K562 (cell line): ENCODE measurements around the gene IGSF9. TPM values are rescaled to one million over a fixed set of nuclear protein-coding genes. Genes with fewer than 3 reads are reported as not detected.
A peak's percentile ranks its signal among the peaks of the same experiment; 100 is the strongest.

Source experiments
- CCNT2 ChIP-seq: IDR thresholded peaks from 2 replicates; pipeline ENCODE4 v1.6.1; 2011; ENCODE audit warnings: borderline replicate concordance, low read depth, mild to moderate bottlenecking, moderate library complexity, mixed read lengths, low read length; ENCODE audit not compliant: insufficient read length; ENCODE audit errors: extremely low read depth
- ELF1 ChIP-seq: fragments of 200-800 bp; sonication (Bioruptor generic); IDR thresholded peaks from 2 replicates; pipeline ENCODE4 v1.6.1; 2016; ENCODE audit warnings: missing genetic modification characterization, missing compliant biosample characterization
- FOXJ3 ChIP-seq: sonication (generic); formaldehyde crosslinking; IDR thresholded peaks from 2 replicates; pipeline ENCODE4 v1.4.0; 2020; ENCODE audit warnings: mild to moderate bottlenecking, missing genetic modification reagents
- JUND ChIP-seq, 2 experiments: IDR thresholded peaks; 2 replicates in 1 of 2; 3 replicates in 1 of 2; pipeline ENCODE4 v1.6.1; 2011; ENCODE audit warnings: borderline replicate concordance in 2 of 2, low read depth in 2 of 2, low read length in 2 of 2, improper control_type of control experiment in 1 of 2, missing biosample characterization in 1 of 2, missing genetic modification characterization in 1 of 2, missing genetic modification reagents in 1 of 2
- MEF2D ChIP-seq: conservative IDR thresholded peaks from 2 replicates; pipeline ENCODE4 v1.6.1; 2016; ENCODE audit warnings: low read depth, missing genetic modification characterization, missing compliant biosample characterization
- MIER1 ChIP-seq: fragments of 450-650 bp; IDR thresholded peaks from 2 replicates; pipeline ENCODE4 v1.6.1; 2016; ENCODE audit warnings: antibody characterized with exemption, mild to moderate bottlenecking, low read depth
- MYC ChIP-seq, 2 experiments: fragments of 250-450 bp in 1 of 2; sonication (Bioruptor Pico) in 1 of 2; IDR thresholded peaks; 2 replicates each; pipeline versions ENCODE4 v1.5.1 to v1.6.1; 2012 to 2021; ENCODE audit warnings: low read depth in 2 of 2, borderline replicate concordance in 1 of 2, improper control_type of control experiment in 1 of 2, low read length in 1 of 2, mild to moderate bottlenecking in 1 of 2, moderate library complexity in 1 of 2
- NUFIP1 ChIP-seq: fragments of 450-650 bp; IDR thresholded peaks from 2 replicates; pipeline ENCODE4 v1.6.1; 2018; ENCODE audit not compliant: partially characterized antibody
- PHB ChIP-seq: fragments of 250-450 bp; sonication (Bioruptor Pico); IDR thresholded peaks from 2 replicates; pipeline ENCODE4 v1.5.0; 2021
- SOX6 ChIP-seq: fragments of 450-650 bp; IDR thresholded peaks from 2 replicates; pipeline ENCODE4 v1.6.1; 2014; ENCODE audit warnings: mild to moderate bottlenecking
- SRF ChIP-seq, 2 experiments: fragments of 250-450, 450-650 bp in 1 of 2; sonication (Bioruptor Pico) in 1 of 2; sonication (generic) in 1 of 2; formaldehyde crosslinking; IDR thresholded peaks; 2 replicates each; pipeline versions ENCODE4 v1.5.0 to v1.5.1; 2020 to 2022; ENCODE audit warnings: mild to moderate bottlenecking in 1 of 2, missing genetic modification reagents in 1 of 2
- STAT5A ChIP-seq: IDR thresholded peaks from 2 replicates; pipeline ENCODE4 v1.6.1; 2012; ENCODE audit warnings: low read length, inconsistent platforms, borderline replicate concordance
- YBX1 ChIP-seq: fragments of 450-650 bp; IDR thresholded peaks from 2 replicates; pipeline ENCODE4 v1.7.1; 2016; ENCODE audit warnings: mild to moderate bottlenecking
- ZNF165 ChIP-seq: fragments of 250-450 bp; sonication (Bioruptor Pico); IDR thresholded peaks from 2 replicates; pipeline ENCODE4 v1.4.0; 2020; ENCODE audit warnings: borderline replicate concordance
- polyA plus RNA-seq, 8 experiments: library from polyadenylated mRNA; depleted of rRNA in 4 of 8; stranded (reverse) in 5 of 8; unstranded in 3 of 8; fragments of >200 nt; fragmentation: Nextera tagmentation in 2 of 8; fragmentation: Illumina TruSeq in 1 of 8; extraction: Ambion mirVana in 2 of 8; extraction: Trizol in 1 of 8; gene quantifications; 2 replicates each; pipeline versions ENCODE4 v1.2.1 to v1.2.3, GENCODE V29; 2011 to 2014; ENCODE audit warnings: inconsistent platforms in 1 of 8, missing spikeins in 1 of 8
- total RNA-seq, 7 experiments: library from RNA; depleted of rRNA in 6 of 7; stranded (reverse); fragments of >200 nt in 6 of 7; fragmentation: Illumina TruSeq in 2 of 7; extraction: Trizol in 2 of 7; gene quantifications; 2 replicates each; pipeline versions ENCODE4 v1.2.1 to v1.2.3, GENCODE V29; 2011 to 2021; ENCODE audit warnings: low replicate concordance in 1 of 7
- TF ChIP-seq, protein P1 (sequence below), 2 experiments: fragments of 200-800 bp in 1 of 2; sonication (Bioruptor generic) in 1 of 2; sonication (generic) in 1 of 2; formaldehyde crosslinking in 1 of 2; IDR thresholded peaks in 1 of 2; conservative IDR thresholded peaks in 1 of 2; 2 replicates each; pipeline versions ENCODE4 v1.5.0 to v1.6.1; 2016 to 2020; ENCODE audit warnings: missing compliant biosample characterization in 1 of 2, missing genetic modification characterization in 1 of 2, missing genetic modification reagents in 1 of 2
- TF ChIP-seq, protein P2 (sequence below), 2 experiments: fragments of 450-650 bp; formaldehyde crosslinking in 1 of 2; IDR thresholded peaks; 2 replicates each; pipeline versions ENCODE4 v1.4.0 to v1.6.1; 2014 to 2020; ENCODE audit warnings: mild to moderate bottlenecking in 2 of 2, borderline replicate concordance in 1 of 2, low read depth in 1 of 2

The IGSF9 gene
- total and polyA plus RNA-seq, 9 of the 15 experiments (the other 6 are each of a cell fraction or from before 2014, with no cell fraction given): 0.03 to 0.29 (median 0.07) TPM; not detected in 1

DNA sequence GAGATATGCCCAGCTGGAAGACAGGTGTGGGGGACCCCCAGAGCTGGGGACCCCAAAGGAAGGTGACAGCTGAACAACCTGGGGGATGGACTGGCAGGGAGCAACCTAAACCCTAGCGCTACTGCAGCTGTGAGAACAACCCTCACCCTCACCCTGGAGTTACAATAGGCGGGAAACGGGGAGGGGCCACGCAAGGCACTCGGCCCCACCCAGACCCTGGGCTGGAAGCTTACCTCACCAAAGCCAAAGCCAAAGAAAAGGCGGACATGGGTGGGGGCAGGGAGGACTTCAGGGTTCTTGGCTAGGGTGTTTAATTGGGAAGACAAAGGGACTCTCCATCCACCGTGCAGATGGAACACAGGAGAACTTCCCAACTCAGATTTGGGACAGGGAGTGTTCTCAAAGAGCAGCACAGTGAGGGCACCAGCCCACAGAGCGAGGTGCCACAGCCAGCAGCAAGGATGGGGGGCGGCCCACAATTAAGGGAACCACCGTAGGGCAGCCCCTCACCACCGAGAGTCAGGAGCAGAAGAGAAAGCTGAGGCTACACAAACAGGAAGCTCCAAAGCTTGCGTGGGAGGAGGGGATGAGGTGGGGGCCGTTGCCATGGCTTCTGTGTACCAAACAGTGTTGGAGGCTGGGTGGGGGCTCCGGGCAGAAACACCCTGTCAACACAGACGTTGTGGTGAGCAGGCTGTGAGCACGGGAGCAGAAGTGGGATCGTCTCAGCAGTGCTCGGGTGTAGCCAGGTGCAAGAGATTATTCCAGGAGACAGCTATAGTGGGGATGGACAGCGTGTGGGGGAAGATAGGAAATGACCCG, 22.0 kb downstream of the IGSF9 start (continued):
- TF ChIP-seq PHB (CRISPR knock-in tag) (no peak), YBX1 (no peak), CCNT2 (peak; percentile 51), ELF1 (tag) (peak; percentile 49; the same call in 1 of the 2 replicates), MEF2D (tag) (no peak), FOXJ3 (CRISPR knock-in tag) (peak; percentile 99), MYC (IDR thresholded peaks at IDR 0.05; ENCODE audit: low read depth, low read length) (no peak), MYC (CRISPR knock-in tag; IDR thresholded peaks at IDR 0.05; ENCODE audit: borderline replicate concordance, low read depth) (peak; percentile 20; the same call in 1 of the 2 replicates), MIER1 (no peak), JUND (IDR thresholded peaks at IDR 0.05; ENCODE audit: borderline replicate concordance, low read depth, low read length) (peak; percentile 57; the same call in 1 of the 2 replicates), JUND (tag; IDR thresholded peaks at IDR 0.05; ENCODE audit: borderline replicate concordance, low read depth, low read length) (peak; percentile 55; the same call in 1 of the 3 replicates), ZNF165 (CRISPR knock-in tag) (no peak), STAT5A (0 out of 2 replicates have a peak, but pooled peaks have one; percentile 6), SOX6 (peak; percentile 50; the same call in 1 of the 2 replicates), NUFIP1 (no peak), SRF (CRISPR knock-in tag; IDR thresholded peaks at IDR 0.05) (no peak)
- TF ChIP-seq, protein P1, sequence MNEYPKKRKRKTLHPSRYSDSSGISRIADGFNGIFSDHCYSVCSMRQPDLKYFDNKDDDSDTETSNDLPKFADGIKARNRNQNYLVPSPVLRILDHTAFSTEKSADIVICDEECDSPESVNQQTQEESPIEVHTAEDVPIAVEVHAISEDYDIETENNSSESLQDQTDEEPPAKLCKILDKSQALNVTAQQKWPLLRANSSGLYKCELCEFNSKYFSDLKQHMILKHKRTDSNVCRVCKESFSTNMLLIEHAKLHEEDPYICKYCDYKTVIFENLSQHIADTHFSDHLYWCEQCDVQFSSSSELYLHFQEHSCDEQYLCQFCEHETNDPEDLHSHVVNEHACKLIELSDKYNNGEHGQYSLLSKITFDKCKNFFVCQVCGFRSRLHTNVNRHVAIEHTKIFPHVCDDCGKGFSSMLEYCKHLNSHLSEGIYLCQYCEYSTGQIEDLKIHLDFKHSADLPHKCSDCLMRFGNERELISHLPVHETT (CRISPR knock-in tag; conservative IDR thresholded peaks at IDR 0.05 in 1 of 2, IDR thresholded peaks at IDR 0.05 in 1 of 2): no peak; a peak in 1 of 4 replicates
- TF ChIP-seq, protein P2, sequence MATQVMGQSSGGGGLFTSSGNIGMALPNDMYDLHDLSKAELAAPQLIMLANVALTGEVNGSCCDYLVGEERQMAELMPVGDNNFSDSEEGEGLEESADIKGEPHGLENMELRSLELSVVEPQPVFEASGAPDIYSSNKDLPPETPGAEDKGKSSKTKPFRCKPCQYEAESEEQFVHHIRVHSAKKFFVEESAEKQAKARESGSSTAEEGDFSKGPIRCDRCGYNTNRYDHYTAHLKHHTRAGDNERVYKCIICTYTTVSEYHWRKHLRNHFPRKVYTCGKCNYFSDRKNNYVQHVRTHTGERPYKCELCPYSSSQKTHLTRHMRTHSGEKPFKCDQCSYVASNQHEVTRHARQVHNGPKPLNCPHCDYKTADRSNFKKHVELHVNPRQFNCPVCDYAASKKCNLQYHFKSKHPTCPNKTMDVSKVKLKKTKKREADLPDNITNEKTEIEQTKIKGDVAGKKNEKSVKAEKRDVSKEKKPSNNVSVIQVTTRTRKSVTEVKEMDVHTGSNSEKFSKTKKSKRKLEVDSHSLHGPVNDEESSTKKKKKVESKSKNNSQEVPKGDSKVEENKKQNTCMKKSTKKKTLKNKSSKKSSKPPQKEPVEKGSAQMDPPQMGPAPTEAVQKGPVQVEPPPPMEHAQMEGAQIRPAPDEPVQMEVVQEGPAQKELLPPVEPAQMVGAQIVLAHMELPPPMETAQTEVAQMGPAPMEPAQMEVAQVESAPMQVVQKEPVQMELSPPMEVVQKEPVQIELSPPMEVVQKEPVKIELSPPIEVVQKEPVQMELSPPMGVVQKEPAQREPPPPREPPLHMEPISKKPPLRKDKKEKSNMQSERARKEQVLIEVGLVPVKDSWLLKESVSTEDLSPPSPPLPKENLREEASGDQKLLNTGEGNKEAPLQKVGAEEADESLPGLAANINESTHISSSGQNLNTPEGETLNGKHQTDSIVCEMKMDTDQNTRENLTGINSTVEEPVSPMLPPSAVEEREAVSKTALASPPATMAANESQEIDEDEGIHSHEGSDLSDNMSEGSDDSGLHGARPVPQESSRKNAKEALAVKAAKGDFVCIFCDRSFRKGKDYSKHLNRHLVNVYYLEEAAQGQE (IDR thresholded peaks at IDR 0.05; ENCODE audit: borderline replicate concordance): no peak
- TF ChIP-seq, protein P2 (CRISPR knock-in tag; IDR thresholded peaks at IDR 0.05; ENCODE audit: low read depth): 0 out of 2 replicates have a peak, but pooled peaks have one; percentile 35
